NCI-H1930 (cell line): ENCODE data around the gene ABLIM1.

ENCODE experiments used
- DNase-seq, 2 experiments: peaks; one replicate each; lab custom pipeline; 2025; lab: John Stamatoyannopoulos, UW

The ABLIM1 gene

GRCh38 chr10:114623661-114624294, 34.3 kb downstream of the ABLIM1 start:
- DNase-seq = no peak

- DNase-seq = no peak
These were observed 34.9 kb downstream of the ABLIM1 start for GRCh38 chr10:114623155-114623554.

GRCh38 chr10:114618722-114619121, 39.4 kb downstream of the ABLIM1 start:
- no peak for DNase-seq

- no peak for DNase-seq
These were observed 41.6 kb downstream of the ABLIM1 start for GRCh38 chr10:114616516-114616915.

GRCh38 chr10:114616103-114616502, 42.0 kb downstream of the ABLIM1 start:
- no peak for DNase-seq

- DNase-seq = no peak
These were observed 42.5 kb downstream of the ABLIM1 start for GRCh38 chr10:114615600-114616007.

- DNase-seq = no peak
These were observed 44.7 kb downstream of the ABLIM1 start for GRCh38 chr10:114613237-114613979.

GRCh38 chr10:114611617-114612016, 46.5 kb downstream of the ABLIM1 start:
- DNase-seq = no peak

- no peak for DNase-seq
These were observed 48.3 kb downstream of the ABLIM1 start for GRCh38 chr10:114609518-114610426.

GRCh38 chr10:114607358-114607998, 50.6 kb downstream of the ABLIM1 start:
- no peak for DNase-seq

GRCh38 chr10:114605155-114605797, 52.8 kb downstream of the ABLIM1 start:
- DNase-seq = no peak

- DNase-seq = no peak
These were observed 53.5 kb downstream of the ABLIM1 start for GRCh38 chr10:114604357-114605130.

GRCh38 chr10:114603948-114604347, 54.1 kb downstream of the ABLIM1 start:
- no peak for DNase-seq

GRCh38 chr10:114603303-114603702, 54.8 kb downstream of the ABLIM1 start:
- DNase-seq = no peak

- DNase-seq = no peak
These were observed 58.0 kb downstream of the ABLIM1 start for GRCh38 chr10:114600057-114600456.

GRCh38 chr10:114596793-114597192, 61.3 kb downstream of the ABLIM1 start:
- no peak for DNase-seq

- no peak for DNase-seq
These were observed 64.1 kb downstream of the ABLIM1 start for GRCh38 chr10:114593816-114594468.

GRCh38 chr10:114593240-114593792, 64.8 kb downstream of the ABLIM1 start:
- DNase-seq = no peak

GRCh38 chr10:114590993-114591392, 67.1 kb downstream of the ABLIM1 start:
- no peak for DNase-seq

- DNase-seq = no peak
These were observed 73.7 kb downstream of the ABLIM1 start for GRCh38 chr10:114584419-114584818.
